HG03103 (cell line): ENCODE results near the gene FXYD2.

ENCODE experiments used
- ATAC-seq: cut with Tn5 transposase; IDR thresholded peaks from one replicate; pipeline ENCODE4 v1.9.1; 2021; ENCODE audit warnings: low read depth; ENCODE audit not compliant: unreplicated experiment

FXYD2 gene

DNA sequence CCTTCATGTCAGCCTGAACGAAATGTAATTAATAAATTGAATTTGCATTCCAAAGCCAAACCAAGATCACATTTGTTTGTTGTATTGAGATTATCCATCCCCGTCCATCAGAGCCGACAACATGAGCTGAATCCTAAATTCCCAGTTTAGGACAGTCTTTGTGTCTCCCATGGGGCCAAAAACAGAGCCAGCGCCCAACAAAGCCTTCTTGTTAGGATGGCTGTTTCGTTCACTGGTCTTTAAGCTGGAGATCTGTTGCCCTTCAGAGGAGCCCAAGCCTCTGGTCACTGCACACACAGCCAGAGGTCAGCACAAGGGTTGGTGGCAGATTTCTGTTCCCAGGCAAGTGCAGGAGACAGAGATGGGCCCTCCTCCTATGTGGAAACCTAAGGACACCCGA lies 53.3 kb downstream of the FXYD2 start:
- ATAC-seq: no peak

DNA sequence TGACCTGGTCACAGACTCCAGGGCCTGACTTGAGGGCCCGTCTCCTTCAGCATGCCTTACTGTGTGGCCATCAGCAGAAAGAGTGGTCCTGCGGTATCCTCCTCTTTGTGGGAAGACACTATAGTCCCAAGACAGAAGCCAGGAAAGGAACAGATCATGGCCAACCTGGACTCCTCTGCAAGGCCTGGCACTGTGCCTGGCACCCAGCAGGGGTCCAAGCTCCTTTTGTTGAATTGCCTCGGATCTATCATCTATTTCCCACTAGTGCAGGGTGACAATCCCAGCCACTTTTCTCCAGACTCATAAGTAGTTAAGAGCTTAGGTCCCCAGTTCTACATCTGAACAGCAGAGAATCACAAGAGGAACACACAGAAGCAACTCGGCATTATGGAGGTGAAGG lies 54.5 kb downstream of the FXYD2 start:
- ATAC-seq: no peak
